HepG2 (cell line): ENCODE data around the gene NFE2L1. TPM values are rescaled to one million over a fixed set of nuclear protein-coding genes. Genes with fewer than 3 reads are reported as not detected.

Source experiments
- ATAC-seq: fragments of 200-7000 bp; cut with Tn5 transposase; 3 replicates; pipeline ENCODE4 v1.9.1; 2020; ENCODE audit warnings: mild to moderate bottlenecking, moderate library complexity
- BruUV-seq: library from RNA; stranded (reverse); fragments of 400-500 nt; replicated peaks from 2 replicates; lab custom pipeline; 2021; lab: Mats Ljungman, UMichigan
- CTCF ChIA-PET: fragments of 300-600 bp; formaldehyde crosslinking; extraction: SDS; loops from one replicate; lab custom pipeline; 2021; ENCODE audit warnings: low total read pairs, inconsistent platforms, low intra/inter-chr PET ratio; lab: Yijun Ruan, JAX
- POLR2A ChIA-PET: fragments of 350-600 bp; sonication (Branson Sonifier 250); formaldehyde crosslinking; loops from one replicate; lab custom pipeline; 2020; ENCODE audit warnings: antibody characterized with exemption, inconsistent platforms; lab: Yijun Ruan, JAX
- DNase-seq: peaks from one replicate; pipeline ENCODE4 v3.0.0-alpha.2; 2015; ENCODE audit warnings: low spot score
- FAIRE-seq: peaks from 3 replicates; lab custom pipeline; 2011; peaks lifted over from hg19 to GRCh38; lab: Jason Lieb, UNC
- H2AFZ ChIP-seq: one replicate; pipeline ENCODE4 v1.6.1; 2011; ENCODE audit warnings: low read length, inconsistent platforms
- H3K27ac ChIP-seq: fragments of 300-600 bp; 3 replicates; pipeline ENCODE4 v1.8.0; 2011; ENCODE audit warnings: mixed run types, mild to moderate bottlenecking, mixed read lengths, low read length, inconsistent platforms; ENCODE audit not compliant: insufficient read depth; ENCODE audit errors: extremely low read length
- H3K27me3 ChIP-seq, 2 experiments: fragments of 200-600 bp in 1 of 2; 2 replicates in 1 of 2; 3 replicates in 1 of 2; pipeline versions ENCODE4 v1.6.0 to v1.8.0; 2011; ENCODE audit warnings: low read length in 2 of 2, mild to moderate bottlenecking in 2 of 2, moderate library complexity in 2 of 2, inconsistent platforms in 1 of 2; ENCODE audit not compliant: insufficient read depth in 2 of 2, control insufficient read depth in 1 of 2
- H3K36me3 ChIP-seq, 2 experiments: fragments of 200-600 bp in 1 of 2; replicated peaks in 1 of 2; 2 replicates in 1 of 2; 3 replicates in 1 of 2; pipeline versions ENCODE4 v1.5.1 to v1.8.0; 2011; ENCODE audit warnings: low read length in 2 of 2, inconsistent platforms in 1 of 2; ENCODE audit not compliant: insufficient read depth in 2 of 2, control insufficient read depth in 1 of 2
- H3K4me1 ChIP-seq: 2 replicates; pipeline ENCODE4 v1.5.1; 2012; ENCODE audit warnings: low read length, inconsistent platforms; ENCODE audit not compliant: insufficient read depth
- H3K4me2 ChIP-seq: 2 replicates; pipeline ENCODE4 v1.6.0; 2011; ENCODE audit warnings: low read depth, low read length, inconsistent platforms
- H3K4me3 ChIP-seq, 3 experiments: fragments of 200-600 bp in 1 of 3; sonication (generic), shearing (Covaris generic) in 1 of 3; replicated peaks in 1 of 3; 2 replicates each; pipeline ENCODE4 v1.5.1; 2011 to 2016; ENCODE audit warnings: low read length in 3 of 3, inconsistent platforms in 2 of 3, low read depth in 2 of 3, mild to moderate bottlenecking in 2 of 3, control low read depth in 1 of 3, mixed read lengths in 1 of 3; ENCODE audit not compliant: insufficient read depth in 1 of 3
- H3K79me2 ChIP-seq: one replicate; pipeline ENCODE4 v1.6.1; 2011; ENCODE audit warnings: low read length, inconsistent platforms; ENCODE audit not compliant: insufficient read depth
- H3K9ac ChIP-seq: 2 replicates; pipeline ENCODE4 v1.6.0; 2011; ENCODE audit warnings: mild to moderate bottlenecking, low read depth, low read length, inconsistent platforms; ENCODE audit not compliant: insufficient read depth
- H3K9me3 ChIP-seq: 2 replicates; pipeline ENCODE4 v1.5.1; 2012; ENCODE audit warnings: mild to moderate bottlenecking, low read length
- H4K20me1 ChIP-seq: 2 replicates; pipeline ENCODE4 v1.6.0; 2011; ENCODE audit warnings: inconsistent platforms, mild to moderate bottlenecking, low read length, moderate library complexity; ENCODE audit not compliant: insufficient read depth
- CHCHD3 ChIP-seq: sonication (generic); formaldehyde crosslinking; IDR thresholded peaks from 2 replicates; pipeline ENCODE4 v1.8.0; 2022; ENCODE audit warnings: mild to moderate bottlenecking, missing genetic modification reagents, moderate library complexity
- HDAC2 ChIP-seq: sonication (generic); formaldehyde crosslinking; IDR thresholded peaks from 2 replicates; pipeline ENCODE4 v1.4.0; 2020; ENCODE audit warnings: missing genetic modification reagents
- HES4 ChIP-seq: sonication (generic); formaldehyde crosslinking; IDR thresholded peaks from 2 replicates; pipeline ENCODE4 v1.9.0; 2021; ENCODE audit warnings: mild to moderate bottlenecking, missing genetic modification reagents, borderline replicate concordance
- HNF1B ChIP-seq: sonication (generic); formaldehyde crosslinking; IDR thresholded peaks from 2 replicates; pipeline ENCODE4 v1.5.1; 2020; ENCODE audit warnings: mild to moderate bottlenecking, moderate library complexity, missing genetic modification reagents
- IKZF1 ChIP-seq: fragments of 450-650 bp; IDR thresholded peaks from 2 replicates; pipeline ENCODE4 v1.7.1; 2016
- KAT7 ChIP-seq: IDR thresholded peaks from 2 replicates; pipeline ENCODE4 v1.6.1; 2018; ENCODE audit warnings: borderline replicate concordance, missing compliant biosample characterization
- KLF6 ChIP-seq: IDR thresholded peaks from 2 replicates; pipeline ENCODE4 v1.8.0; 2016; ENCODE audit warnings: missing biosample characterization, missing genetic modification reagents
- NAIF1 ChIP-seq: sonication (generic); formaldehyde crosslinking; IDR thresholded peaks from 2 replicates; pipeline ENCODE4 v1.5.0; 2020; ENCODE audit warnings: mild to moderate bottlenecking, missing genetic modification reagents, borderline replicate concordance
- NFAT5 ChIP-seq: sonication (generic); formaldehyde crosslinking; IDR thresholded peaks from 2 replicates; pipeline ENCODE4 v1.4.0; 2020; ENCODE audit warnings: missing genetic modification reagents
- RFX5 ChIP-seq: IDR thresholded peaks from 2 replicates; pipeline ENCODE4 v1.6.1; 2011; ENCODE audit warnings: low read depth, low read length, improper control_type of control experiment
- TAF15 ChIP-seq: fragments of 200-400 bp; formaldehyde crosslinking; IDR thresholded peaks from one replicate; pipeline ENCODE4 v1.6.1; 2018; ENCODE audit warnings: mild to moderate bottlenecking, low read depth, low read length; ENCODE audit not compliant: poor library complexity, severe bottlenecking
- TCF7L2 ChIP-seq: IDR thresholded peaks from 2 replicates; pipeline ENCODE4 v1.6.1; 2011; ENCODE audit warnings: mild to moderate bottlenecking, low read depth, low read length, moderate library complexity
- ZNF101 ChIP-seq: sonication (generic); formaldehyde crosslinking; IDR thresholded peaks from 2 replicates; pipeline ENCODE4 v1.4.0; 2020; ENCODE audit warnings: mild to moderate bottlenecking, low read depth, missing genetic modification reagents, borderline replicate concordance
- ZNF367 ChIP-seq: sonication (generic); formaldehyde crosslinking; IDR thresholded peaks from 2 replicates; pipeline ENCODE4 v1.4.0; 2020; ENCODE audit warnings: missing genetic modification reagents, borderline replicate concordance
- ZNF432 ChIP-seq: sonication (generic); formaldehyde crosslinking; IDR thresholded peaks from 2 replicates; pipeline ENCODE4 v1.5.0; 2020; ENCODE audit warnings: missing genetic modification reagents, mild to moderate bottlenecking, borderline replicate concordance
- ZNF530 ChIP-seq: sonication (generic); formaldehyde crosslinking; IDR thresholded peaks from 2 replicates; pipeline ENCODE4 v1.5.0; 2020; ENCODE audit warnings: low read depth, mild to moderate bottlenecking, missing genetic modification reagents
- ZNF761 ChIP-seq: sonication (generic); formaldehyde crosslinking; conservative IDR thresholded peaks from 2 replicates; pipeline ENCODE4 v1.4.0; 2020; ENCODE audit warnings: mild to moderate bottlenecking, missing genetic modification reagents
- ZNF775 ChIP-seq: sonication (generic); formaldehyde crosslinking; IDR thresholded peaks from 2 replicates; pipeline ENCODE4 v1.4.0; 2020; ENCODE audit warnings: missing genetic modification reagents, mild to moderate bottlenecking, moderate library complexity, borderline replicate concordance
- WGBS: methylation state at CpG from one replicate; pipeline ENCODE4 v1.1.6; 2017; ENCODE audit warnings: low lambda C conversion rate; 5-methylcytosine and 5-hydroxymethylcytosine counted together
- in situ Hi-C: cut with HindIII; loops from 2 replicates; pipeline ENCODE4 v1.10.0; 2017; ENCODE audit warnings: low pct_unique_long_range_greater_than_20kb; ENCODE audit not compliant: extremely low pct_ligation_motif_present
- intact Hi-C: fragments of 100-400 bp; cut with micrococcal nuclease; formaldehyde crosslinking; loops from one replicate; pipeline ENCODE4 v1.10.0; 2022; ENCODE audit not compliant: unreplicated experiment
- polyA plus RNA-seq, 8 experiments: library from polyadenylated mRNA; depleted of rRNA in 3 of 8; stranded (reverse) in 7 of 8; unstranded in 1 of 8; fragments of >200 nt; fragmentation: Illumina TruSeq in 4 of 8; extraction: Trizol in 4 of 8; gene quantifications; 2 replicates each; pipeline versions ENCODE4 v1.2.1 to v1.2.3, GENCODE V29; 2011 to 2016; ENCODE audit warnings: low read depth in 4 of 8, missing spikeins in 1 of 8, mixed read lengths in 1 of 8; ENCODE audit not compliant: insufficient read depth in 1 of 8
- total RNA-seq, 5 experiments: library from RNA; depleted of rRNA; stranded (reverse); fragments of >200 nt; fragmentation: Illumina TruSeq; extraction: Trizol; gene quantifications; 2 replicates each; pipeline ENCODE4 v1.2.3, GENCODE V29; 2016; ENCODE audit warnings: low read depth in 1 of 5

The NFE2L1 gene
- total and polyA plus RNA-seq, 2 of the 13 experiments (the other 11 are each of a cell fraction or from before 2014, with no cell fraction given), result 67.0 to 234 TPM

- FAIRE-seq (no peak), ATAC-seq (no peak), DNase-seq (no peak)
- intact Hi-C loops (no loop called here), in situ Hi-C loops (no loop called here)
- H3K9me3 ChIP-seq, result no peaks in the 10 kb centered on the region
- H3K27ac ChIP-seq, result no peak overlapping the region
- H3K4me1 ChIP-seq, result peaks cover 16% of the 10 kb centered on the region
- no peak overlapping the region for H3K9ac ChIP-seq
- ChIA-PET CTCF (no interaction called here), POLR2A (interaction anchor here (0.5 kb wide), 1 partner anchor 18 kb away, joined by 3 read pairs; the partner anchor contains the start of gene NFE2L1)
- H3K4me2 ChIP-seq, result no peak overlapping the region
- no peak overlapping the region for H3K4me3 ChIP-seq
- no TSS peak for BruUV-seq
- peaks cover 1 to 30% of the 10 kb centered on the region in 2 experiments; a peak in 2 of 5 replicates for H3K27me3 ChIP-seq
- no peaks in the 10 kb centered on the region for H3K79me2 ChIP-seq
- 44% methylated on average over 5 of the region's 5 CpGs for WGBS
- no peaks in the 10 kb centered on the region for H3K36me3 ChIP-seq
- H2AFZ ChIP-seq, result no peak overlapping the region
- H4K20me1 ChIP-seq, result no peaks in the 10 kb centered on the region
- TF ChIP-seq KAT7 (no peak), IKZF1 (no peak), ZNF530 (CRISPR knock-in tag) (no peak), NFAT5 (no peak), HNF1B (CRISPR knock-in tag) (no peak), HDAC2 (no peak), CHCHD3 (CRISPR knock-in tag) (no peak), KLF6 (CRISPR knock-in tag) (no peak), ZNF432 (CRISPR knock-in tag) (no peak), ZNF367 (CRISPR knock-in tag) (no peak), ZNF775 (no peak), ZNF761 (CRISPR knock-in tag) (no peak), ZNF101 (CRISPR knock-in tag) (no peak), NAIF1 (no peak), TCF7L2 (no peak), HES4 (CRISPR knock-in tag) (no peak), RFX5 (no peak), TAF15 (no peak)
Measured at GRCh38 chr17:48030531-48030930, 17.6 kb upstream of the NFE2L1 start.
